Panc1 (cell line): Measurements from ENCODE around the gene CDK5RAP3. TPM values are rescaled to one million over a fixed set of nuclear protein-coding genes. Genes with fewer than 3 reads are reported as not detected.
A peak's percentile ranks its signal among the peaks of the same experiment; 100 is the strongest.

Experiments used
- ATAC-seq: fragments of 200-7000 bp; cut with Tn5 transposase; 2 replicates; pipeline ENCODE4 v1.9.1; 2020; ENCODE audit warnings: mild to moderate bottlenecking, moderate library complexity
- BruUV-seq: library from RNA; stranded (reverse); fragments of 400-500 nt; replicated peaks from 2 replicates; lab custom pipeline; 2021; lab: Mats Ljungman, UMichigan
- CTCF ChIA-PET: fragments of 300-600 bp; sonication (Branson Sonifier 250); formaldehyde crosslinking; loops from one replicate; lab custom pipeline; 2022; ENCODE audit warnings: antibody characterized with exemption; lab: Charles Lee
- POLR2A ChIA-PET: fragments of 300-600 bp; sonication (Branson Sonifier 250); formaldehyde crosslinking; loops from one replicate; lab custom pipeline; 2022; ENCODE audit warnings: antibody characterized with exemption; lab: Charles Lee
- DNase-seq: peaks from one replicate; pipeline ENCODE4 v3.0.0-alpha.2; 2010; ENCODE audit warnings: low read depth, low spot score
- H3K27ac ChIP-seq: 2 replicates; pipeline ENCODE4 v1.5.1; 2011; ENCODE audit warnings: mild to moderate bottlenecking, low read length, inconsistent platforms
- H3K27me3 ChIP-seq: fragments of 200-500 bp; sonication (Bioruptor generic); 2 replicates; pipeline ENCODE4 v1.6.0; 2014; ENCODE audit warnings: low read length, inconsistent platforms; ENCODE audit not compliant: control insufficient read depth, insufficient read depth
- H3K36me3 ChIP-seq: fragments of 200-500 bp; sonication (Bioruptor generic); 2 replicates; pipeline ENCODE4 v1.5.1; 2014; ENCODE audit warnings: inconsistent platforms, mild to moderate bottlenecking, low read length, moderate library complexity; ENCODE audit not compliant: control insufficient read depth, insufficient read depth
- H3K4me1 ChIP-seq: 2 replicates; pipeline ENCODE4 v1.5.1; 2011; ENCODE audit warnings: inconsistent platforms, mild to moderate bottlenecking, low read length, moderate library complexity; ENCODE audit not compliant: control insufficient read depth, insufficient read depth
- H3K4me3 ChIP-seq, 2 experiments: 2 replicates each; pipeline ENCODE4 v1.5.1; 2011 to 2012; ENCODE audit warnings: low read depth in 2 of 2, low read length in 2 of 2, mild to moderate bottlenecking in 2 of 2, inconsistent platforms in 1 of 2, moderate library complexity in 1 of 2
- H3K9me3 ChIP-seq: fragments of 200-500 bp; sonication (Bioruptor generic); 2 replicates; pipeline ENCODE4 v1.5.1; 2014; ENCODE audit warnings: low read depth, mild to moderate bottlenecking, inconsistent platforms, low read length, moderate library complexity; ENCODE audit not compliant: control insufficient read depth, insufficient read depth
- CTCF ChIP-seq: fragments of 450-650 bp; IDR thresholded peaks from 2 replicates; pipeline ENCODE4 v1.5.1; 2017; ENCODE audit warnings: mild to moderate bottlenecking
- POLR2AphosphoS5 ChIP-seq: IDR thresholded peaks from 2 replicates; pipeline ENCODE4 v1.6.1; 2012; ENCODE audit warnings: mild to moderate bottlenecking, low read depth, low read length, moderate library complexity
- REST ChIP-seq, 2 experiments: IDR thresholded peaks; 2 replicates each; pipeline ENCODE4 v1.6.1; 2011 to 2012; ENCODE audit warnings: low read depth in 2 of 2, control low read depth in 1 of 2, low read length in 1 of 2, mild to moderate bottlenecking in 1 of 2, moderate library complexity in 1 of 2; ENCODE audit not compliant: insufficient read depth in 1 of 2
- SIN3A ChIP-seq: IDR thresholded peaks from 2 replicates; pipeline ENCODE4 v1.6.1; 2012; ENCODE audit warnings: low read depth, mild to moderate bottlenecking, low read length, moderate library complexity, borderline replicate concordance; ENCODE audit not compliant: insufficient read depth
- TCF7L2 ChIP-seq: IDR thresholded peaks from 2 replicates; pipeline ENCODE4 v1.6.1; 2011; ENCODE audit warnings: mild to moderate bottlenecking, low read depth, low read length, inconsistent platforms
- in situ Hi-C: cut with HindIII; loops from 2 replicates; pipeline ENCODE4 v1.10.0; 2016; ENCODE audit warnings: low sequenced_read_pairs, low pct_unique_long_range_greater_than_20kb
- intact Hi-C: fragments of 100-400 bp; cut with micrococcal nuclease; formaldehyde crosslinking; loops from one replicate; pipeline ENCODE4 v1.10.0; 2022; ENCODE audit not compliant: unreplicated experiment
- total RNA-seq: library from RNA; stranded (reverse); gene quantifications from one replicate; pipeline ENCODE4 v1.2.1, GENCODE V29; 2021; ENCODE audit not compliant: unreplicated experiment

Gene CDK5RAP3
- total RNA-seq, 1 experiment from 2014 or later, result 193 TPM

GRCh38 chr17:48022901-48023300 is 52.0 kb downstream of the CDK5RAP3 start:
- ChIA-PET POLR2A (interaction anchor here (0.8 kb wide), 1 partner anchor 128 kb away, joined by 10 read pairs; no protein-coding TSS in a partner anchor), CTCF (interaction anchor here (1.0 kb wide), 1 partner anchor 20 kb away, joined by 3 read pairs; no protein-coding TSS in a partner anchor)
- no peaks in the 10 kb centered on the region for H3K27me3 ChIP-seq
- H3K27ac ChIP-seq, result peak overlapping the region; percentile 72
- no peak for ATAC-seq
- no peak for TF ChIP-seq TCF7L2
- no peaks in the 10 kb centered on the region for H3K36me3 ChIP-seq
- BruUV-seq, result no TSS peak
- H3K9me3 ChIP-seq, result no peaks in the 10 kb centered on the region
- in situ Hi-C loops, result no loop called here
- peaks cover 27% of the 10 kb centered on the region for H3K4me1 ChIP-seq
- peak overlapping the region; percentile 61 to 78; a peak in 3 of 4 replicates for H3K4me3 ChIP-seq
- intact Hi-C loops, result loop anchor here (10.0 kb wide), 1 partner anchor 592 kb away; the partner anchor contains the start of genes HOXB7 and HOXB8
- DNase-seq, result no peak

- no TSS peak for BruUV-seq
- POLR2A ChIA-PET, result interaction anchor here (0.8 kb wide), 1 partner anchor 128 kb away, joined by 10 read pairs; no protein-coding TSS in a partner anchor
- no peaks in the 10 kb centered on the region for H3K27me3 ChIP-seq
- intact Hi-C loops (loop anchor here (10.0 kb wide), 1 partner anchor 591 kb away; the partner anchor contains the start of genes HOXB7 and HOXB8), in situ Hi-C loops (no loop called here)
- TF ChIP-seq CTCF (peak; percentile 63), POLR2AphosphoS5 (no peak), REST (IDR thresholded peaks at IDR 0.05; ENCODE audit: insufficient read depth in 1 of 2, low read depth in 2 of 2, low read length in 1 of 2) (0 out of 4 replicates have a peak, but pooled peaks of 1 of the 2 experiments have one; percentile 8), TCF7L2 (peak; percentile 72), SIN3A (0 out of 2 replicates have a peak, but pooled peaks have one; percentile 63)
- CTCF ChIA-PET, result interaction anchor here (0.5 to 1.0 kb wide), 2 partner anchors 20 to 92 kb away, joined by 3 read pairs; no protein-coding TSS in a partner anchor
- DNase-seq (peak; percentile 20), ATAC-seq (peak; percentile 73)
- H3K36me3 ChIP-seq, result no peaks in the 10 kb centered on the region
- H3K4me1 ChIP-seq, result peaks cover 27% of the 10 kb centered on the region
- H3K9me3 ChIP-seq, result no peaks in the 10 kb centered on the region
- peak overlapping the region; percentile 76 for H3K27ac ChIP-seq
- H3K4me3 ChIP-seq, result peak overlapping the region; percentile 61 to 78
These were observed 52.7 kb downstream of the CDK5RAP3 start for GRCh38 chr17:48023400-48024148.
